HEK293 (cell line): ENCODE data around the gene THSD4.

Experiments used
- AEBP2 ChIP-seq: fragments of 450-650 bp; formaldehyde crosslinking; IDR thresholded peaks from 2 replicates; pipeline ENCODE4 v1.5.1; 2016; ENCODE audit warnings: missing biosample characterization, missing genetic modification characterization, borderline replicate concordance
- HOXC10 ChIP-seq: sonication (generic); formaldehyde crosslinking; IDR thresholded peaks from 2 replicates; pipeline ENCODE4 v1.8.1; 2023; ENCODE audit warnings: mild to moderate bottlenecking, missing genetic modification reagents
- MYNN ChIP-seq: fragments of 450-650 bp; formaldehyde crosslinking; IDR thresholded peaks from 2 replicates; pipeline ENCODE4 v1.5.1; 2016; ENCODE audit warnings: missing biosample characterization, missing genetic modification characterization, borderline replicate concordance
- MZF1 ChIP-seq: fragments of 450-650 bp; formaldehyde crosslinking; IDR thresholded peaks from 2 replicates; pipeline ENCODE4 v1.5.1; 2017; ENCODE audit warnings: missing biosample characterization, missing genetic modification characterization, borderline replicate concordance
- PBX3 ChIP-seq: sonication (generic); formaldehyde crosslinking; IDR thresholded peaks from 2 replicates; pipeline ENCODE4 v1.8.1; 2022; ENCODE audit warnings: mild to moderate bottlenecking, moderate library complexity, missing genetic modification reagents
- SP2 ChIP-seq: fragments of 450-650 bp; formaldehyde crosslinking; IDR thresholded peaks from 2 replicates; pipeline ENCODE4 v1.5.1; 2016; ENCODE audit warnings: missing biosample characterization, missing genetic modification characterization
- TRIM28 ChIP-seq: IDR thresholded peaks from 2 replicates; pipeline ENCODE4 v1.6.1; 2011; ENCODE audit warnings: low read length, control low read depth, borderline replicate concordance
- ZBTB7A ChIP-seq: fragments of 450-650 bp; formaldehyde crosslinking; IDR thresholded peaks from 2 replicates; pipeline ENCODE4 v1.5.1; 2016; ENCODE audit warnings: low read depth, missing biosample characterization, missing genetic modification characterization
- ZNF10 ChIP-seq: fragments of 450-650 bp; formaldehyde crosslinking; IDR thresholded peaks from 2 replicates; pipeline ENCODE4 v1.5.1; 2017; ENCODE audit warnings: missing biosample characterization, missing genetic modification characterization
- ZNF157 ChIP-seq: fragments of 450-650 bp; formaldehyde crosslinking; IDR thresholded peaks from 2 replicates; pipeline ENCODE4 v1.5.1; 2016; ENCODE audit warnings: missing biosample characterization, missing genetic modification characterization
- ZNF214 ChIP-seq: fragments of 450-650 bp; formaldehyde crosslinking; IDR thresholded peaks from 2 replicates; pipeline ENCODE4 v1.5.1; 2017; ENCODE audit warnings: missing biosample characterization, mild to moderate bottlenecking, missing genetic modification characterization, borderline replicate concordance
- ZNF23 ChIP-seq: fragments of 450-650 bp; formaldehyde crosslinking; IDR thresholded peaks from 2 replicates; pipeline ENCODE4 v1.5.1; 2016; ENCODE audit warnings: missing biosample characterization, missing genetic modification characterization, borderline replicate concordance
- ZNF24 ChIP-seq: fragments of 450-650 bp; formaldehyde crosslinking; IDR thresholded peaks from 2 replicates; pipeline ENCODE4 v1.5.1; 2016; ENCODE audit warnings: missing biosample characterization, missing genetic modification characterization
- ZNF274 ChIP-seq, 2 experiments: fragments of 200-500 bp in 1 of 2; fragments of 450-650 bp in 1 of 2; sonication (Bioruptor generic) in 1 of 2; formaldehyde crosslinking in 1 of 2; IDR thresholded peaks; 2 replicates each; pipeline versions ENCODE4 v1.5.1 to v1.6.1; 2014 to 2016; ENCODE audit warnings: borderline replicate concordance in 1 of 2, inconsistent platforms in 1 of 2, low read length in 1 of 2, missing biosample characterization in 1 of 2, missing genetic modification characterization in 1 of 2
- ZNF324 ChIP-seq: fragments of 450-650 bp; formaldehyde crosslinking; IDR thresholded peaks from 2 replicates; pipeline ENCODE4 v1.5.1; 2016; ENCODE audit warnings: missing biosample characterization, missing genetic modification characterization
- ZNF354C ChIP-seq: fragments of 450-650 bp; formaldehyde crosslinking; IDR thresholded peaks from 2 replicates; pipeline ENCODE4 v1.5.1; 2016; ENCODE audit warnings: missing biosample characterization, missing genetic modification characterization, low read depth, borderline replicate concordance
- ZNF48 ChIP-seq: fragments of 450-650 bp; formaldehyde crosslinking; IDR thresholded peaks from 2 replicates; pipeline ENCODE4 v1.5.1; 2016; ENCODE audit warnings: missing biosample characterization, missing genetic modification characterization
- ZNF488 ChIP-seq: fragments of 450-650 bp; formaldehyde crosslinking; IDR thresholded peaks from 2 replicates; pipeline ENCODE4 v1.5.1; 2016; ENCODE audit warnings: missing biosample characterization, missing genetic modification characterization
- ZNF501 ChIP-seq: fragments of 450-650 bp; formaldehyde crosslinking; IDR thresholded peaks from 2 replicates; pipeline ENCODE4 v1.5.1; 2016; ENCODE audit warnings: missing biosample characterization, missing genetic modification characterization
- ZNF544 ChIP-seq: fragments of 450-650 bp; formaldehyde crosslinking; IDR thresholded peaks from 2 replicates; pipeline ENCODE4 v1.5.0; 2017; ENCODE audit warnings: missing biosample characterization, missing genetic modification characterization
- ZNF558 ChIP-seq: fragments of 450-650 bp; formaldehyde crosslinking; IDR thresholded peaks from 2 replicates; pipeline ENCODE4 v1.5.1; 2016; ENCODE audit warnings: missing biosample characterization, missing genetic modification characterization
- ZNF571 ChIP-seq: fragments of 450-650 bp; formaldehyde crosslinking; IDR thresholded peaks from 2 replicates; pipeline ENCODE4 v1.5.0; 2017; ENCODE audit warnings: missing biosample characterization, missing genetic modification characterization
- ZNF600 ChIP-seq: fragments of 450-650 bp; formaldehyde crosslinking; IDR thresholded peaks from 2 replicates; pipeline ENCODE4 v1.5.1; 2016; ENCODE audit warnings: missing biosample characterization, missing genetic modification characterization
- ZNF626 ChIP-seq: fragments of 450-650 bp; sonication (Bioruptor Pico); formaldehyde crosslinking; IDR thresholded peaks from 2 replicates; pipeline ENCODE4 v1.5.1; 2018; ENCODE audit warnings: missing biosample characterization, missing genetic modification characterization, inconsistent platforms
- ZNF660 ChIP-seq: fragments of 450-650 bp; IDR thresholded peaks from 2 replicates; pipeline ENCODE4 v1.5.1; 2018; ENCODE audit warnings: missing biosample characterization, mild to moderate bottlenecking, missing genetic modification characterization
- ZNF768 ChIP-seq: fragments of 450-650 bp; formaldehyde crosslinking; IDR thresholded peaks from 2 replicates; pipeline ENCODE4 v1.5.1; 2018; ENCODE audit warnings: missing biosample characterization, mild to moderate bottlenecking, missing genetic modification characterization
- ZNF777 ChIP-seq: fragments of 450-650 bp; formaldehyde crosslinking; IDR thresholded peaks from 2 replicates; pipeline ENCODE4 v1.5.1; 2017; ENCODE audit warnings: missing biosample characterization, missing genetic modification characterization, borderline replicate concordance
- ZNF830 ChIP-seq: fragments of 450-650 bp; IDR thresholded peaks from 2 replicates; pipeline ENCODE4 v1.5.0; 2018; ENCODE audit warnings: missing biosample characterization, missing genetic modification characterization, low read depth, mild to moderate bottlenecking, moderate library complexity
- ZNF843 ChIP-seq: fragments of 450-650 bp; formaldehyde crosslinking; IDR thresholded peaks from 2 replicates; pipeline ENCODE4 v1.5.1; 2016; ENCODE audit warnings: missing biosample characterization, missing genetic modification characterization
- ZSCAN16 ChIP-seq: fragments of 450-650 bp; formaldehyde crosslinking; IDR thresholded peaks from 2 replicates; pipeline ENCODE4 v1.5.1; 2016; ENCODE audit warnings: missing biosample characterization, missing genetic modification characterization
- TF ChIP-seq, protein P1 (sequence below): IDR thresholded peaks from 2 replicates; pipeline ENCODE4 v1.6.1; 2011; ENCODE audit warnings: mild to moderate bottlenecking, low read depth, low read length, borderline replicate concordance
- TF ChIP-seq, protein P2 (sequence below): fragments of 450-650 bp; formaldehyde crosslinking; IDR thresholded peaks from 2 replicates; pipeline ENCODE4 v1.5.1; 2016; ENCODE audit warnings: missing biosample characterization, missing genetic modification characterization
- TF ChIP-seq, protein P3 (sequence below): fragments of 450-650 bp; formaldehyde crosslinking; IDR thresholded peaks from 2 replicates; pipeline ENCODE4 v1.5.1; 2016; ENCODE audit warnings: missing biosample characterization, missing genetic modification characterization

The THSD4 gene

DNA sequence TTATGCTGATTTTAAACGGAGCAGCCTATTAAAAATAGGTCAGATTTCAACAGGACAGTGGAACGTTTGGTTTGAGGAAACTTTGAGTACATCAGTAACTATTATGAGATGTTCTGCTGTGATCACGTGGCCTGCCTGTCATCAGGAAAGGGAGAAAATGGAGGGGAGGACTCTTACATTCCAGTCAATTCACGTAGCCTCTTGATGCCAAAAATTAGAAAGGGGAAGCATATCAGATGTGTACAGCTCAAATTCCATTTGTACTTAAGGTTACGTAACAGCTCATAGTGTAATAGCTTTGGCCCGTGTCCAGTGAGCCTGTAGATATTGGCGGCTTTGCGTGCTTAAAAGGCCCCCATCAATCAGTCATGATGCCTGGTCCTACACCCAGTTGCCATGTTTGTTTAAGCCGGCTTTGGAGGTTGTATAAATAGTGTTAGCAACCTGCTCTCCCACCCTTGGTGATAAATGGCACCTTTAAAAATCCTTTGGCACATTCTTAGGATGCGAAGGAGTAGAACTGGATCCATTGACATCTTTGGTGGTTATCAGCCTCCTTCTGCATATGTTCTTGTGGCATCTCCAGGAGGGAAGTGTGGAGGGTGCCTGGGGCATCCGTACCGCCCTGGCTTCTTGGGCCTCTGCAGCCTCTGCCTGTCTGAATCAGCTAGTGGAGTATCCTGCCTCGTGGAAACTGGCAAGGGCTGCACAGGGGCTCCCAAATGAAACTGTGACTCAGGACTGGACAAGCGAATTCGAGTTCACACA lies 163.9 kb downstream of the THSD4 start (continued):
- TF ChIP-seq ZNF830 (tag by site-specific recombination) (no peak), PBX3 (CRISPR knock-in tag) (no peak), TRIM28 (peak; percentile 88), ZNF214 (tag by site-specific recombination) (no peak), ZNF777 (no peak), ZNF768 (tag by site-specific recombination) (no peak), ZNF48 (tag by site-specific recombination) (no peak), MYNN (tag by site-specific recombination) (peak; percentile 95), ZBTB7A (tag by site-specific recombination) (no peak), ZNF544 (tag by site-specific recombination) (no peak), ZNF274 (IDR thresholded peaks at IDR 0.05; ENCODE audit: low read length) (no peak), ZNF274 (tag by site-specific recombination; IDR thresholded peaks at IDR 0.05; ENCODE audit: borderline replicate concordance) (no peak), ZNF24 (peak; percentile 99), ZNF600 (tag by site-specific recombination) (peak; percentile 92), HOXC10 (no peak), ZNF10 (peak; percentile 92), AEBP2 (no peak), ZNF626 (tag by site-specific recombination) (no peak), ZNF558 (tag by site-specific recombination) (peak; percentile 95), ZNF843 (tag by site-specific recombination) (peak; percentile 98), ZNF501 (tag by site-specific recombination) (peak; percentile 92), ZNF571 (tag by site-specific recombination) (no peak), SP2 (tag by site-specific recombination) (peak; percentile 51), ZSCAN16 (tag by site-specific recombination) (peak; percentile 48; the same call in 1 of the 2 replicates), ZNF354C (tag by site-specific recombination) (no peak), ZNF23 (no peak), ZNF488 (tag by site-specific recombination) (0 out of 2 replicates have a peak, but pooled peaks have one; percentile 64), ZNF660 (tag by site-specific recombination) (peak; percentile 98), ZNF157 (tag by site-specific recombination) (no peak), MZF1 (tag by site-specific recombination) (peak; percentile 96), ZNF324 (tag by site-specific recombination) (peak; percentile 99)
- TF ChIP-seq, protein P1, sequence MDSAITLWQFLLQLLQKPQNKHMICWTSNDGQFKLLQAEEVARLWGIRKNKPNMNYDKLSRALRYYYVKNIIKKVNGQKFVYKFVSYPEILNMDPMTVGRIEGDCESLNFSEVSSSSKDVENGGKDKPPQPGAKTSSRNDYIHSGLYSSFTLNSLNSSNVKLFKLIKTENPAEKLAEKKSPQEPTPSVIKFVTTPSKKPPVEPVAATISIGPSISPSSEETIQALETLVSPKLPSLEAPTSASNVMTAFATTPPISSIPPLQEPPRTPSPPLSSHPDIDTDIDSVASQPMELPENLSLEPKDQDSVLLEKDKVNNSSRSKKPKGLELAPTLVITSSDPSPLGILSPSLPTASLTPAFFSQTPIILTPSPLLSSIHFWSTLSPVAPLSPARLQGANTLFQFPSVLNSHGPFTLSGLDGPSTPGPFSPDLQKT = no peak
- TF ChIP-seq, protein P2, sequence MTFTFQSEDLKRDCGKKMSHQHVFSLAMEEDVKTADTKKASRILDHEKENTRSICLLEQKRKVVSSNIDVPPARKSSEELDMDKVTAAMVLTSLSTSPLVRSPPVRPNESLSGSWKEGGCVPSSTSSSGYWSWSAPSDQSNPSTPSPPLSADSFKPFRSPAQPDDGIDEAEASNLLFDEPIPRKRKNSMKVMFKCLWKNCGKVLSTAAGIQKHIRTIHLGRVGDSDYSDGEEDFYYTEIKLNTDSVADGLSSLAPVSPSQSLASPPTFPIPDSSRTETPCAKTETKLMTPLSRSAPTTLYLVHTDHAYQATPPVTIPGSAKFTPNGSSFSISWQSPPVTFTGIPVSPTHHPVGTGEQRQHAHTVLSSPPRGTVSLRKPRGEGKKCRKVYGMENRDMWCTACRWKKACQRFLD (tag by site-specific recombination) = no peak
- TF ChIP-seq, protein P3, sequence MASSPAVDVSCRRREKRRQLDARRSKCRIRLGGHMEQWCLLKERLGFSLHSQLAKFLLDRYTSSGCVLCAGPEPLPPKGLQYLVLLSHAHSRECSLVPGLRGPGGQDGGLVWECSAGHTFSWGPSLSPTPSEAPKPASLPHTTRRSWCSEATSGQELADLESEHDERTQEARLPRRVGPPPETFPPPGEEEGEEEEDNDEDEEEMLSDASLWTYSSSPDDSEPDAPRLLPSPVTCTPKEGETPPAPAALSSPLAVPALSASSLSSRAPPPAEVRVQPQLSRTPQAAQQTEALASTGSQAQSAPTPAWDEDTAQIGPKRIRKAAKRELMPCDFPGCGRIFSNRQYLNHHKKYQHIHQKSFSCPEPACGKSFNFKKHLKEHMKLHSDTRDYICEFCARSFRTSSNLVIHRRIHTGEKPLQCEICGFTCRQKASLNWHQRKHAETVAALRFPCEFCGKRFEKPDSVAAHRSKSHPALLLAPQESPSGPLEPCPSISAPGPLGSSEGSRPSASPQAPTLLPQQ (tag by site-specific recombination) = peak; percentile 96
